ENCODE data around the gene APBA1. TPM values are rescaled to one million over a fixed set of nuclear protein-coding genes. Genes with fewer than 3 reads are reported as not detected.
"Not testable (repeated sequence)": the region's sequence is repeated elsewhere in the genome, so short reads cannot be mapped to it uniquely, and the experiment has no call there.

APBA1 gene
- total RNA-seq, 4 donors from 2014 or later = 3.3 to 9.7 (median 5.2) TPM

GRCh38 chr9:69601698-69602097 lies 70.5 kb downstream of the APBA1 start:
- Histone ChIP-seq H3K27ac (replicated peaks in 1 of 4) (no peak overlapping the region), H3K36me3 (no peaks in the 10 kb centered on the region), H3K4me1 (no peaks in the 10 kb centered on the region), H3K4me3 (no peak overlapping the region), H3K9me3 (no peaks in the 10 kb centered on the region), H3K27me3 (no peaks in the 10 kb centered on the region)
- 63% methylated on average over 1 of the region's 1 CpG for WGBS
- no peak for TF ChIP-seq CTCF (IDR thresholded peaks at IDR 0.05)
- no peak for TF ChIP-seq POLR2A (IDR thresholded peaks at IDR 0.05; ENCODE audit: low read depth)
- TF ChIP-seq POLR2AphosphoS5 (IDR thresholded peaks at IDR 0.05) = no peak
- intact Hi-C loops (cut with DNase I) = no loop called here
- no peak for DNase-seq (ENCODE audit: extremely low spot score)

GRCh38 chr9:69600314-69601047 lies 71.7 kb downstream of the APBA1 start:
- no peaks in the 10 kb centered on the region for H3K9me3 ChIP-seq
- 88% methylated on average over 7 of the region's 7 CpGs for WGBS
- intact Hi-C loops (cut with DNase I) = no loop called here
- no peaks in the 10 kb centered on the region for H3K36me3 ChIP-seq
- TF ChIP-seq EP300 (IDR thresholded peaks at IDR 0.05) = no peak
- no peak for TF ChIP-seq CTCF (IDR thresholded peaks at IDR 0.05)
- TF ChIP-seq POLR2AphosphoS5 (IDR thresholded peaks at IDR 0.05) = no peak
- no peak for TF ChIP-seq POLR2A (IDR thresholded peaks at IDR 0.05; ENCODE audit: low read depth)
- no peak overlapping the region for H3K4me3 ChIP-seq
- H3K27me3 ChIP-seq = no peaks in the 10 kb centered on the region
- no peak for DNase-seq (ENCODE audit: extremely low spot score)
- H3K4me1 ChIP-seq = no peaks in the 10 kb centered on the region
- no peak overlapping the region for H3K27ac ChIP-seq (replicated peaks in 1 of 4)

- TF ChIP-seq CTCF (IDR thresholded peaks at IDR 0.05) (no peak), EP300 (IDR thresholded peaks at IDR 0.05) (no peak), POLR2A (IDR thresholded peaks at IDR 0.05; ENCODE audit: low read depth) (no peak), POLR2AphosphoS5 (IDR thresholded peaks at IDR 0.05) (no peak)
- intact Hi-C loops (cut with DNase I) = no loop called here
- H3K4me3 ChIP-seq = no peak overlapping the region
- no peaks in the 10 kb centered on the region for H3K9me3 ChIP-seq
- no peaks in the 10 kb centered on the region for H3K4me1 ChIP-seq
- 70% methylated on average over 8 of the region's 8 CpGs for WGBS
- no peaks in the 10 kb centered on the region for H3K27me3 ChIP-seq
- no peak overlapping the region for H3K27ac ChIP-seq (replicated peaks in 1 of 4)
- DNase-seq (ENCODE audit: extremely low spot score) = no peak
- no peaks in the 10 kb centered on the region for H3K36me3 ChIP-seq
Observed at GRCh38 chr9:69599232-69599971, 72.8 kb downstream of the APBA1 start.

- H3K36me3 ChIP-seq; H3K27ac ChIP-seq (replicated peaks in 1 of 4); DNase-seq (ENCODE audit: extremely low spot score); H3K4me1 ChIP-seq; intact Hi-C loops (cut with DNase I); H3K27me3 ChIP-seq; H3K4me3 ChIP-seq; H3K9me3 ChIP-seq: not testable (repeated sequence)
- WGBS = 64% methylated on average over 1 of the region's 1 CpG
Observed at GRCh38 chr9:69596906-69597305, 75.3 kb downstream of the APBA1 start.

- H3K4me1 ChIP-seq = no peaks in the 10 kb centered on the region
- no peaks in the 10 kb centered on the region for H3K36me3 ChIP-seq
- TF ChIP-seq POLR2A (IDR thresholded peaks at IDR 0.05; ENCODE audit: low read depth) = no peak
- TF ChIP-seq EP300 (IDR thresholded peaks at IDR 0.05) = no peak
- TF ChIP-seq CTCF (IDR thresholded peaks at IDR 0.05) = no peak
- TF ChIP-seq POLR2AphosphoS5 (IDR thresholded peaks at IDR 0.05) = no peak
- H3K27me3 ChIP-seq = no peaks in the 10 kb centered on the region
- intact Hi-C loops (cut with DNase I) = no loop called here
- no CpG with 5 or more reads among the region's 2 CpGs for WGBS
- H3K9me3 ChIP-seq = no peaks in the 10 kb centered on the region
- no peak overlapping the region for H3K27ac ChIP-seq (replicated peaks in 1 of 4)
- DNase-seq (ENCODE audit: extremely low spot score) = no peak
- no peak overlapping the region for H3K4me3 ChIP-seq
Observed at GRCh38 chr9:69594180-69594579, 78.0 kb downstream of the APBA1 start.

Measured in esophagus muscularis mucosa (tissue), 4 donors.